HEK293T (cell line): ENCODE data around the gene INVS.

Source experiments
- ARNT ChIP-seq: fragments of 450-650 bp; IDR thresholded peaks from 2 replicates; pipeline ENCODE4 v1.6.1; 2017; ENCODE audit warnings: mild to moderate bottlenecking
- BHLHE40 ChIP-seq: fragments of 450-650 bp; IDR thresholded peaks from 2 replicates; pipeline ENCODE4 v1.6.1; 2016; ENCODE audit warnings: mild to moderate bottlenecking, moderate library complexity, borderline replicate concordance
- CTBP1 ChIP-seq: fragments of 450-650 bp; IDR thresholded peaks from 2 replicates; pipeline ENCODE4 v1.6.1; 2016; ENCODE audit warnings: borderline replicate concordance
- ELF4 ChIP-seq: fragments of 450-650 bp; IDR thresholded peaks from 2 replicates; pipeline ENCODE4 v1.6.1; 2017; ENCODE audit warnings: antibody characterized with exemption
- FOXA1 ChIP-seq: fragments of 450-650 bp; IDR thresholded peaks from 2 replicates; pipeline ENCODE4 v1.6.1; 2016; ENCODE audit warnings: mild to moderate bottlenecking
- FOXM1 ChIP-seq: fragments of 450-650 bp; IDR thresholded peaks from 2 replicates; pipeline ENCODE4 v1.6.1; 2017; ENCODE audit warnings: mild to moderate bottlenecking, borderline replicate concordance
- HDGF ChIP-seq: fragments of 450-650 bp; IDR thresholded peaks from 2 replicates; pipeline ENCODE4 v1.6.1; 2017; ENCODE audit warnings: antibody characterized with exemption, borderline replicate concordance
- NFRKB ChIP-seq: fragments of 450-650 bp; IDR thresholded peaks from 2 replicates; pipeline ENCODE4 v1.6.1; 2016; ENCODE audit warnings: mild to moderate bottlenecking, moderate library complexity
- SP1 ChIP-seq: fragments of 450-650 bp; IDR thresholded peaks from 2 replicates; pipeline ENCODE4 v1.6.1; 2017
- SUZ12 ChIP-seq: fragments of 450-650 bp; IDR thresholded peaks from 2 replicates; pipeline ENCODE4 v1.6.1; 2016; ENCODE audit warnings: mild to moderate bottlenecking
- ZNF384 ChIP-seq: fragments of 450-650 bp; IDR thresholded peaks from 2 replicates; pipeline ENCODE4 v1.6.1; 2016
- TF ChIP-seq, protein P1 (sequence below): fragments of 450-650 bp; IDR thresholded peaks from 2 replicates; pipeline ENCODE4 v1.6.1; 2016

DNA sequence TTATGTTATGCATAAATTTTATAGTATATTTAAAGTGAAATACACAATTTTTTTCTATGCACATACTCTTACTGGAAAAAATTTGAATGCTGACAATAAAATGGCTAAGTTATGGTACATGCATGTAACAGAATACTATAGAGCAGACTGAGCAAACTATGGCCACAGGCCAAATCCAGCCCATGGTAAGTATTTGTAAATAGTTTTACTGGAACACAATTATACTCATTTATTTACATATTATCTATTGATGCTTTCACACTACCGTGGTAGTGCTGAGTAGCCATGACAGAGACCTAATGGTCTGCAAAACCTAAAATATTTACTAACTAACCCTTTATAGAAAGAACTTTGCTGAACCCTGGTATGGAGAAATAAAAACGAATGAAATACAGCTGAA is 208.0 kb downstream of the INVS start:
- no peak for TF ChIP-seq ARNT
- no peak for TF ChIP-seq SUZ12
- no peak for TF ChIP-seq ZNF384
- no peak for TF ChIP-seq HDGF
- TF ChIP-seq BHLHE40, result no peak
- no peak for TF ChIP-seq SP1
- no peak for TF ChIP-seq FOXA1
- TF ChIP-seq, protein P1, sequence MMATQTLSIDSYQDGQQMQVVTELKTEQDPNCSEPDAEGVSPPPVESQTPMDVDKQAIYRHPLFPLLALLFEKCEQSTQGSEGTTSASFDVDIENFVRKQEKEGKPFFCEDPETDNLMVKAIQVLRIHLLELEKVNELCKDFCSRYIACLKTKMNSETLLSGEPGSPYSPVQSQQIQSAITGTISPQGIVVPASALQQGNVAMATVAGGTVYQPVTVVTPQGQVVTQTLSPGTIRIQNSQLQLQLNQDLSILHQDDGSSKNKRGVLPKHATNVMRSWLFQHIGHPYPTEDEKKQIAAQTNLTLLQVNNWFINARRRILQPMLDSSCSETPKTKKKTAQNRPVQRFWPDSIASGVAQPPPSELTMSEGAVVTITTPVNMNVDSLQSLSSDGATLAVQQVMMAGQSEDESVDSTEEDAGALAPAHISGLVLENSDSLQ, result no peak
- no peak for TF ChIP-seq ELF4
- no peak for TF ChIP-seq CTBP1
- TF ChIP-seq FOXM1, result no peak
- no peak for TF ChIP-seq NFRKB
